Type B pancreatic cell (in vitro differentiated cells): ENCODE results near the gene IRF7. TPM values are rescaled to one million over a fixed set of nuclear protein-coding genes. Genes with fewer than 3 reads are reported as not detected.

ENCODE experiments used
- DNase-seq: peaks from one replicate; pipeline ENCODE4 v3.0.0; 2021; ENCODE audit warnings: mixed read lengths; ENCODE audit not compliant: unreplicated experiment; ENCODE audit errors: extremely low spot score
- H3K27ac Mint-ChIP-seq: 2 replicates; pipeline ENCODE4 v1.8.0; 2021; ENCODE audit warnings: mild to moderate bottlenecking, mixed read lengths
- H3K27me3 Mint-ChIP-seq: 2 replicates; pipeline ENCODE4 v1.8.0; 2021; ENCODE audit warnings: mixed read lengths
- H3K36me3 Mint-ChIP-seq: 2 replicates; pipeline ENCODE4 v1.8.0; 2021; ENCODE audit warnings: mixed read lengths
- H3K4me1 Mint-ChIP-seq: one replicate; pipeline ENCODE4 v1.8.0; 2021; ENCODE audit warnings: mixed read lengths; ENCODE audit not compliant: unreplicated experiment
- H3K4me3 Mint-ChIP-seq: 2 replicates; pipeline ENCODE4 v1.8.0; 2021; ENCODE audit warnings: mild to moderate bottlenecking, mixed read lengths
- H3K9me3 Mint-ChIP-seq: 2 replicates; pipeline ENCODE4 v1.8.0; 2021; ENCODE audit warnings: mixed read lengths
- CTCF ChIP-seq: fragments of 200-600 bp; sonication (generic); conservative IDR thresholded peaks from 2 replicates; pipeline ENCODE4 v1.5.0; 2021; ENCODE audit warnings: antibody characterized with exemption, mild to moderate bottlenecking
- long read RNA-seq: library from polyadenylated mRNA; unstranded; transcript quantifications from one replicate; pipeline ENCODE4 v2.0.0, GENCODE V29; 2020
- total RNA-seq: library from RNA; stranded (reverse); gene quantifications from 2 replicates; pipeline ENCODE4 v1.2.1, GENCODE V29; 2021; ENCODE audit warnings: low replicate concordance

Gene IRF7
- total RNA-seq = 16.4 and 20.5 TPM in 2 replicates
- long read RNA-seq, partial matches to known transcripts = 0 of 1 reads
- long read RNA-seq, other reads (novel, unspliced or antisense) = 0 of 1 reads

- Mint-ChIP-seq H3K4me1 (peaks cover 4% of the 10 kb centered on the region), H3K4me3 (peak within 1 kb of the TSS; percentile 88), H3K9me3 (no peaks in the 10 kb centered on the region), H3K36me3 (peaks cover 5% of the 10 kb centered on the region), H3K27ac (peak within 1 kb of the TSS; percentile 86), H3K27me3 (no peaks in the 10 kb centered on the region)
- peak; percentile 90 for DNase-seq
- no peak for TF ChIP-seq CTCF
Measured at GRCh38 chr11:615504-616319, at the start of gene IRF7. IRF7 (minus strand) TSS chr11:615950; CDS start chr11:615364, 586 bp downstream.

GRCh38 chr11:665062-665703 lies 49.4 kb upstream of the IRF7 start:
- Mint-ChIP-seq H3K27me3 (no peaks in the 10 kb centered on the region), H3K36me3 (peaks cover 14% of the 10 kb centered on the region), H3K4me3 (no peak overlapping the region), H3K4me1 (no peaks in the 10 kb centered on the region), H3K27ac (peak overlapping the region; percentile 73), H3K9me3 (no peaks in the 10 kb centered on the region)
- no peak for TF ChIP-seq CTCF
- no peak for DNase-seq

GRCh38 chr11:662689-663274 lies 47.0 kb upstream of the IRF7 start:
- no peaks in the 10 kb centered on the region for H3K27me3 Mint-ChIP-seq

GRCh38 chr11:660681-661444 lies 45.1 kb upstream of the IRF7 start:
- H3K27me3 Mint-ChIP-seq = no peaks in the 10 kb centered on the region

More at GRCh38 chr11:662689-663274, 47.0 kb upstream of the IRF7 start:
- DNase-seq = no peak
- Mint-ChIP-seq H3K9me3 (no peaks in the 10 kb centered on the region), H3K4me1 (no peaks in the 10 kb centered on the region), H3K4me3 (no peak overlapping the region), H3K36me3 (peaks cover 14% of the 10 kb centered on the region), H3K27ac (no peak overlapping the region)
- TF ChIP-seq CTCF = peak; percentile 81

More at GRCh38 chr11:660681-661444, 45.1 kb upstream of the IRF7 start:
- DNase-seq = no peak
- no peak for TF ChIP-seq CTCF
- no peak overlapping the region for H3K4me3 Mint-ChIP-seq
- no peaks in the 10 kb centered on the region for H3K9me3 Mint-ChIP-seq
- H3K36me3 Mint-ChIP-seq = peaks cover 10% of the 10 kb centered on the region
- no peak overlapping the region for H3K27ac Mint-ChIP-seq
- H3K4me1 Mint-ChIP-seq = no peaks in the 10 kb centered on the region
